ENCODE measurements around the gene WNT2.

DNA sequence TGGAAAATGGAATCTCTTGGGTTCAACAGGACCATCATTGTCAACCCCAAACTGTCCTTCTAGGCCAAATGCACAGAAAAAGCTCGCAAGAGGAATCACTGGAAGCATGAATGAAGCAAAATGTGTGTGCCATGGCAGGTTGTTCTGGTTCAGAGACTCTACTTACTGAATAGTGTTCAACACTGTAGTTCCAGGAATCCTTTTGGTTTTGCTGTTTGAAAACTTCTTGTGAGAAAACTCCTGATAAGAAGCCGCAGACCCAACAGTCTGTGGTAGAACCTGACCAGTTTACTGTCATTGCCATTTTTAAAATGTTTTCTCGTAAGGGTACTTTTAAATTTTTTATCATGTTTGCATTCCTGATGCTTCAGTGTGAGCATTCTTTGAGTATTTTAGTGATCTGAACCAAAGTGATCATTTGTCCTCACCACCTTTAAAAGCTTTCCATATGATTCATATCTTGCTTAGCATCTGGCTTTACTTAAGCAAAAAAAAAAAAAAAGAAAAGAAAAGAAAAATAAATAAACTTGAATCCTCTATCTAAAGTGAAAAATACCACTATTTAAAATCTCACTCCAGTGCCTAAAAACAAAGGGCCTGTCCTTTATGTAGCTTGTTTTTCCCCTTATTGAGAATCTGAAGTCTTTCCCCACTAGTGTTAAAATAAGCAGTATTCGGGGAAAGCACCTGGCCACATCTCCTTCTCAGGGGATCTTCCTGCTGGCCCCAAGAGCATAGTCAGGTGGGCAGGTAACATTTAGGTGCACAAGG, 92.4 kb downstream of the WNT2 start:
- TF ChIP-seq, protein P1, sequence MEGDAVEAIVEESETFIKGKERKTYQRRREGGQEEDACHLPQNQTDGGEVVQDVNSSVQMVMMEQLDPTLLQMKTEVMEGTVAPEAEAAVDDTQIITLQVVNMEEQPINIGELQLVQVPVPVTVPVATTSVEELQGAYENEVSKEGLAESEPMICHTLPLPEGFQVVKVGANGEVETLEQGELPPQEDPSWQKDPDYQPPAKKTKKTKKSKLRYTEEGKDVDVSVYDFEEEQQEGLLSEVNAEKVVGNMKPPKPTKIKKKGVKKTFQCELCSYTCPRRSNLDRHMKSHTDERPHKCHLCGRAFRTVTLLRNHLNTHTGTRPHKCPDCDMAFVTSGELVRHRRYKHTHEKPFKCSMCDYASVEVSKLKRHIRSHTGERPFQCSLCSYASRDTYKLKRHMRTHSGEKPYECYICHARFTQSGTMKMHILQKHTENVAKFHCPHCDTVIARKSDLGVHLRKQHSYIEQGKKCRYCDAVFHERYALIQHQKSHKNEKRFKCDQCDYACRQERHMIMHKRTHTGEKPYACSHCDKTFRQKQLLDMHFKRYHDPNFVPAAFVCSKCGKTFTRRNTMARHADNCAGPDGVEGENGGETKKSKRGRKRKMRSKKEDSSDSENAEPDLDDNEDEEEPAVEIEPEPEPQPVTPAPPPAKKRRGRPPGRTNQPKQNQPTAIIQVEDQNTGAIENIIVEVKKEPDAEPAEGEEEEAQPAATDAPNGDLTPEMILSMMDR (IDR thresholded peaks at IDR 0.05): no peak
- TF ChIP-seq POLR2A (IDR thresholded peaks at IDR 0.05): no peak
